ENCODE measurements around the gene RPL18A.
A peak's percentile ranks its signal among the peaks of the same experiment; 100 is the strongest.

Gene RPL18A

GRCh38 chr19:17855280-17856152 lies 4.2 kb upstream of the RPL18A start (continued):
- peak; percentile 34; the same call in 1 of the 2 replicates for TF ChIP-seq SP3 (tag by site-specific recombination; IDR thresholded peaks at IDR 0.05)
- TF ChIP-seq CTCF (tag by site-specific recombination; IDR thresholded peaks at IDR 0.05), result peak; percentile 97
- 0 out of 2 replicates have a peak, but pooled peaks have one; percentile 23 for TF ChIP-seq ZNF76 (tag by site-specific recombination; IDR thresholded peaks at IDR 0.05; ENCODE audit: borderline replicate concordance, low read depth)
- peak; percentile 88 for TF ChIP-seq ZNF449 (tag by site-specific recombination; IDR thresholded peaks at IDR 0.05)
- TF ChIP-seq ZEB2 (tag by site-specific recombination; IDR thresholded peaks at IDR 0.05), result peak; percentile 78
- TF ChIP-seq ZNF202 (tag by site-specific recombination; IDR thresholded peaks at IDR 0.05; ENCODE audit: borderline replicate concordance), result no peak
- TF ChIP-seq ZSCAN23 (tag by site-specific recombination; IDR thresholded peaks at IDR 0.05), result no peak
- peak; percentile 6 for TF ChIP-seq ZBTB26 (tag by site-specific recombination; optimal IDR thresholded peaks at IDR 0.05)

GRCh38 chr19:17860331-17860992 lies 752 bp downstream of the RPL18A start:
- ChIA-PET CTCF (interaction anchor here (0.5 to 2.2 kb wide), 6 partner anchors 10 to 541 kb away, joined by 3 to 15 read pairs (median 8); no protein-coding TSS in a partner anchor), POLR2A (interaction anchor here (0.6 to 3.8 kb wide), 5 partner anchors 68 to 464 kb away, joined by 3 to 86 read pairs (median 4); partner anchors contain the start of genes CCDC124 and MAP1S)
- Histone ChIP-seq H3K36me3 (ENCODE audit: control insufficient read depth in 2 of 2, insufficient read depth in 1 of 2, low read length in 2 of 2) (peaks cover 0 to 54% of the 10 kb centered on the region in 2 experiments; a peak in 2 of 3 replicates), H3K4me3 (ENCODE audit: low read depth, low read length) (peak overlapping the region; percentile 100), H3K4me1 (ENCODE audit: control insufficient read depth, insufficient read depth, low read length) (0 out of 2 replicates have a peak, but pooled peaks cover 3% of the 10 kb centered on the region), H3K27ac (ENCODE audit: extremely low read depth, low read depth, low read length) (peak overlapping the region; percentile 76), H3K9me3 (ENCODE audit: control insufficient read depth, insufficient read depth, low read depth, low read length) (no peaks in the 10 kb centered on the region)
- no peak for TF ChIP-seq ZNF221 (tag by site-specific recombination; IDR thresholded peaks at IDR 0.05; ENCODE audit: borderline replicate concordance)
- TF ChIP-seq ZBTB26 (tag by site-specific recombination; optimal IDR thresholded peaks at IDR 0.05), result no peak
- TF ChIP-seq ZNF501 (tag by site-specific recombination; IDR thresholded peaks at IDR 0.05), result 0 out of 2 replicates have a peak, but pooled peaks have one; percentile 0

GRCh38 chr19:17860993-17861360 lies 1.3 kb downstream of the RPL18A start:
- Histone ChIP-seq H3K9me3 (ENCODE audit: control insufficient read depth, insufficient read depth, low read depth, low read length) (no peaks in the 10 kb centered on the region), H3K36me3 (ENCODE audit: control insufficient read depth in 2 of 2, insufficient read depth in 1 of 2, low read length in 2 of 2) (peaks cover 0 to 59% of the 10 kb centered on the region in 2 experiments; a peak in 2 of 3 replicates), H3K27ac (ENCODE audit: extremely low read depth, low read depth, low read length) (peak overlapping the region; percentile 76; the same call in 1 of the 2 replicates), H3K4me1 (ENCODE audit: control insufficient read depth, insufficient read depth, low read length) (0 out of 2 replicates have a peak, but pooled peaks cover 3% of the 10 kb centered on the region), H3K4me3 (ENCODE audit: low read depth, low read length) (peak overlapping the region; percentile 100)
- ChIA-PET POLR2A (interaction anchor here (0.6 to 3.8 kb wide), 2 partner anchors 72 to 464 kb away, joined by 3 to 86 read pairs; partner anchors contain the start of gene CCDC124), CTCF (interaction anchor here (1.2 to 2.2 kb wide), 2 partner anchors 136 to 146 kb away, joined by 3 to 15 read pairs; no protein-coding TSS in a partner anchor)
- TF ChIP-seq TRIM28 (IDR thresholded peaks at IDR 0.05; ENCODE audit: borderline replicate concordance, low read length) (no peak), PRDM2 (tag by site-specific recombination; IDR thresholded peaks at IDR 0.05; ENCODE audit: borderline replicate concordance) (no peak), ZFP69B (tag by site-specific recombination; IDR thresholded peaks at IDR 0.05) (no peak), SP7 (tag by site-specific recombination; IDR thresholded peaks at IDR 0.05) (no peak), ZNF2 (tag by site-specific recombination; IDR thresholded peaks at IDR 0.05) (no peak), ZNF341 (tag by site-specific recombination; IDR thresholded peaks at IDR 0.05; ENCODE audit: low read depth) (no peak)

Measured in HEK293 (cell line).